Endodermal cell (in vitro differentiated cells): ENCODE results near the gene TRPV5. TPM values are rescaled to one million over a fixed set of nuclear protein-coding genes. Genes with fewer than 3 reads are reported as not detected.

Source experiments
- DNase-seq: peaks from one replicate; pipeline ENCODE4 v3.0.0-alpha.2; 2017
- H3K27ac ChIP-seq: 2 replicates; pipeline ENCODE4 v1.5.1; 2013; ENCODE audit warnings: mild to moderate bottlenecking, low read depth, low read length, moderate library complexity
- H3K27me3 ChIP-seq: 2 replicates; pipeline ENCODE4 v1.6.1; 2013; ENCODE audit warnings: mild to moderate bottlenecking, low read length, moderate library complexity; ENCODE audit not compliant: insufficient read depth, control insufficient read depth, poor library complexity, severe bottlenecking
- H3K36me3 ChIP-seq: 2 replicates; pipeline ENCODE4 v1.7.0; 2013; ENCODE audit warnings: mild to moderate bottlenecking, low read length, moderate library complexity; ENCODE audit not compliant: control insufficient read depth, insufficient read depth
- H3K4me1 ChIP-seq: one replicate; pipeline ENCODE4 v1.7.0; 2013; ENCODE audit warnings: low read length; ENCODE audit not compliant: control insufficient read depth, insufficient read depth
- H3K4me3 ChIP-seq: 2 replicates; pipeline ENCODE4 v1.5.1; 2013; ENCODE audit warnings: mild to moderate bottlenecking, low read length, moderate library complexity
- H3K9ac ChIP-seq: 2 replicates; pipeline ENCODE4 v1.6.1; 2013; ENCODE audit warnings: mild to moderate bottlenecking, low read length, moderate library complexity; ENCODE audit not compliant: poor library complexity, severe bottlenecking; ENCODE audit errors: extremely low read depth
- H3K9me3 ChIP-seq: 2 replicates; pipeline ENCODE4 v1.6.1; 2013; ENCODE audit warnings: mild to moderate bottlenecking, low read length, moderate library complexity; ENCODE audit not compliant: control insufficient read depth
- H3K27ac Mint-ChIP-seq: 2 replicates; pipeline ENCODE4 v1.8.0; 2020; ENCODE audit warnings: mixed read lengths
- H3K27me3 Mint-ChIP-seq: 2 replicates; pipeline ENCODE4 v1.8.0; 2021; ENCODE audit warnings: mild to moderate bottlenecking, mixed read lengths; ENCODE audit not compliant: insufficient read depth
- H3K36me3 Mint-ChIP-seq: 2 replicates; pipeline ENCODE4 v1.8.0; 2020; ENCODE audit warnings: low read depth, mixed read lengths
- H3K4me1 Mint-ChIP-seq: 2 replicates; pipeline ENCODE4 v1.8.0; 2020; ENCODE audit warnings: mixed read lengths
- H3K4me3 Mint-ChIP-seq: 2 replicates; pipeline ENCODE4 v1.8.0; 2020; ENCODE audit warnings: mild to moderate bottlenecking, moderate library complexity, mixed read lengths
- H3K9me3 Mint-ChIP-seq: 2 replicates; pipeline ENCODE4 v1.8.0; 2020; ENCODE audit warnings: mild to moderate bottlenecking, mixed read lengths
- CTCF ChIP-seq: fragments of 200-600 bp; sonication (generic); conservative IDR thresholded peaks from 2 replicates; pipeline ENCODE4 v1.5.0; 2021; ENCODE audit warnings: antibody characterized with exemption, mild to moderate bottlenecking
- WGBS, 2 experiments: methylation state at CpG; one replicate each; pipeline versions ENCODE4 v1.1.5 to v1.1.7; 2013; ENCODE audit warnings: missing lambda C conversion rate in 2 of 2, mixed read lengths in 1 of 2; ENCODE audit not compliant: insufficient coverage in 1 of 2, insufficient read length in 1 of 2; 5-methylcytosine and 5-hydroxymethylcytosine counted together
- total RNA-seq, 2 donors: library from RNA; stranded (reverse); fragmentation: NEBNext Ultra II Directional in 1 of 2; extraction: Animal tissue kit (Norgen Biotek cat#: 25700) in 1 of 2; gene quantifications; 2 replicates in 1 of 2; 3 replicates in 1 of 2; pipeline ENCODE4 v1.2.1, GENCODE V29; 2021

Gene TRPV5
- total RNA-seq, 2 donors from 2014 or later = 0.15 to 0.22 TPM

- no peaks in the 10 kb centered on the region for H3K36me3 ChIP-seq
- no peaks in the 10 kb centered on the region for H3K4me1 ChIP-seq
- H3K36me3 Mint-ChIP-seq = no peaks in the 10 kb centered on the region
- peaks cover 14% of the 10 kb centered on the region for H3K4me1 Mint-ChIP-seq
- DNase-seq = no peak
- peaks cover 52% of the 10 kb centered on the region for H3K9me3 ChIP-seq
- H3K9me3 Mint-ChIP-seq = peaks cover 46% of the 10 kb centered on the region
- H3K4me3 ChIP-seq = no peak overlapping the region
- H3K27ac ChIP-seq = no peak overlapping the region
- TF ChIP-seq CTCF = no peak
- H3K9ac ChIP-seq = no peak overlapping the region
- WGBS, 2 experiments = 75 to 80% methylated on average over 2 of the region's 2 CpGs
- no peak overlapping the region for H3K27ac Mint-ChIP-seq
- H3K27me3 Mint-ChIP-seq = peaks cover 11% of the 10 kb centered on the region
- no peak overlapping the region for H3K4me3 Mint-ChIP-seq
- no peaks in the 10 kb centered on the region for H3K27me3 ChIP-seq
Observed at GRCh38 chr7:142905759-142906158, 27.8 kb downstream of the TRPV5 start.

- peaks cover 13% of the 10 kb centered on the region for H3K4me1 Mint-ChIP-seq
- peaks cover 13% of the 10 kb centered on the region for H3K27me3 Mint-ChIP-seq
- Histone ChIP-seq H3K9me3 (peaks cover 52% of the 10 kb centered on the region), H3K36me3 (no peaks in the 10 kb centered on the region), H3K4me3 (peak overlapping the region; percentile 30), H3K9ac (no peak overlapping the region), H3K27me3 (no peaks in the 10 kb centered on the region), H3K4me1 (no peaks in the 10 kb centered on the region), H3K27ac (no peak overlapping the region)
- DNase-seq = no peak
- no peak overlapping the region for H3K4me3 Mint-ChIP-seq
- no peak for TF ChIP-seq CTCF
- H3K36me3 Mint-ChIP-seq = no peaks in the 10 kb centered on the region
- peaks cover 46% of the 10 kb centered on the region for H3K9me3 Mint-ChIP-seq
- no peak overlapping the region for H3K27ac Mint-ChIP-seq
Observed at GRCh38 chr7:142904128-142904527, 29.4 kb downstream of the TRPV5 start.

- Histone ChIP-seq H3K36me3 (no peaks in the 10 kb centered on the region), H3K9ac (no peak overlapping the region), H3K4me1 (no peaks in the 10 kb centered on the region), H3K9me3 (peaks cover 44% of the 10 kb centered on the region), H3K27me3 (peaks cover 9% of the 10 kb centered on the region), H3K4me3 (no peak overlapping the region), H3K27ac (no peak overlapping the region)
- WGBS, 2 experiments = 77 to 83% methylated on average over 15 of the region's 15 CpGs
- Mint-ChIP-seq H3K4me3 (no peak overlapping the region), H3K4me1 (peaks cover 20% of the 10 kb centered on the region), H3K27me3 (peaks cover 22% of the 10 kb centered on the region), H3K36me3 (no peaks in the 10 kb centered on the region), H3K27ac (peak overlapping the region; percentile 36), H3K9me3 (peaks cover 39% of the 10 kb centered on the region)
- DNase-seq = peak; percentile 43
- TF ChIP-seq CTCF = no peak
Observed at GRCh38 chr7:142901426-142902259, 31.9 kb downstream of the TRPV5 start.
